HG03103 (cell line): ENCODE results near the gene KCNH6.

ENCODE experiments used
- ATAC-seq: cut with Tn5 transposase; IDR thresholded peaks from one replicate; pipeline ENCODE4 v1.9.1; 2021; ENCODE audit warnings: low read depth; ENCODE audit not compliant: unreplicated experiment

Gene KCNH6

GRCh38 chr17:63511331-63511730 is 11.8 kb upstream of the KCNH6 start:
- ATAC-seq = no peak

- no peak for ATAC-seq
These were observed 10.8 kb upstream of the KCNH6 start for GRCh38 chr17:63512388-63512787.

GRCh38 chr17:63512896-63513644 is 10.1 kb upstream of the KCNH6 start:
- ATAC-seq = no peak

- ATAC-seq = no peak
These were observed 8.7 kb upstream of the KCNH6 start for GRCh38 chr17:63514477-63514876.

GRCh38 chr17:63514974-63515373 is 8.2 kb upstream of the KCNH6 start:
- no peak for ATAC-seq

- no peak for ATAC-seq
These were observed 7.7 kb upstream of the KCNH6 start for GRCh38 chr17:63515426-63515825.

- ATAC-seq = no peak
These were observed 6.0 kb upstream of the KCNH6 start for GRCh38 chr17:63516910-63517824.

GRCh38 chr17:63517825-63518534 is 5.2 kb upstream of the KCNH6 start:
- no peak for ATAC-seq

GRCh38 chr17:63519116-63519881 is 3.9 kb upstream of the KCNH6 start:
- no peak for ATAC-seq

GRCh38 chr17:63519972-63520882 is 2.9 kb upstream of the KCNH6 start:
- ATAC-seq = no peak

- no peak for ATAC-seq
These were observed 893 bp downstream of the KCNH6 start for GRCh38 chr17:63524051-63524450.

GRCh38 chr17:63525190-63525946 is 2.2 kb downstream of the KCNH6 start:
- no peak for ATAC-seq

GRCh38 chr17:63526861-63527260 is 3.7 kb downstream of the KCNH6 start:
- no peak for ATAC-seq

- no peak for ATAC-seq
These were observed 5.0 kb downstream of the KCNH6 start for GRCh38 chr17:63528183-63528582.

GRCh38 chr17:63529711-63530556 is 6.8 kb downstream of the KCNH6 start:
- ATAC-seq = no peak

- ATAC-seq = no peak
These were observed 7.4 kb downstream of the KCNH6 start for GRCh38 chr17:63530557-63531021.
